GM12875 (cell line): ENCODE measurements around the gene FBXL17.

Experiments used
- H3K4me3 ChIP-seq: one replicate; pipeline ENCODE4 v1.5.1; 2011; ENCODE audit warnings: low read depth, low read length, control low read depth
- TF ChIP-seq, protein P1 (sequence below): IDR thresholded peaks from 2 replicates; pipeline ENCODE4 v1.5.1; 2011; ENCODE audit warnings: low read depth, mild to moderate bottlenecking, control low read depth, inconsistent platforms, low read length, moderate library complexity, borderline replicate concordance; ENCODE audit not compliant: insufficient read depth

FBXL17 gene

DNA sequence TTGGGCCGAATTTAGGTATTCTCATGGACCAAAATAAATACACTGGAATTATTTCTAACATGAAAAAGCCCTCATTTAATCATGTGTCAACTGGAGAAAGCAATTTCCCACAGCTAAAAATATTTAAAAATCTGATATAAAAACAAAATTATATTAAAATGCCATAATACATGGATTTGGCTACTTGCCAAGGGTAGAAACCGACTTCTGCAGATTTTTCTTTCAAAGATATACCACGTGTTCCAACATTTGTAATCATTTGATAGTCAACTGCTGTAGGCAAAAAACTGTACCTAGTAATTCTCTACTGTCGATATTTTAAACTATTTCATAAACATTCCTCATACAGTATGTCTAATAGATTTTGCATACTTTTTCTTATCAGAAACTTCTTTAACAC lies 237.6 kb downstream of the FBXL17 start:
- H3K4me3 ChIP-seq, result no peak overlapping the region

GRCh38 chr5:108143581-108143980 lies 238.3 kb downstream of the FBXL17 start:
- TF ChIP-seq, protein P1, sequence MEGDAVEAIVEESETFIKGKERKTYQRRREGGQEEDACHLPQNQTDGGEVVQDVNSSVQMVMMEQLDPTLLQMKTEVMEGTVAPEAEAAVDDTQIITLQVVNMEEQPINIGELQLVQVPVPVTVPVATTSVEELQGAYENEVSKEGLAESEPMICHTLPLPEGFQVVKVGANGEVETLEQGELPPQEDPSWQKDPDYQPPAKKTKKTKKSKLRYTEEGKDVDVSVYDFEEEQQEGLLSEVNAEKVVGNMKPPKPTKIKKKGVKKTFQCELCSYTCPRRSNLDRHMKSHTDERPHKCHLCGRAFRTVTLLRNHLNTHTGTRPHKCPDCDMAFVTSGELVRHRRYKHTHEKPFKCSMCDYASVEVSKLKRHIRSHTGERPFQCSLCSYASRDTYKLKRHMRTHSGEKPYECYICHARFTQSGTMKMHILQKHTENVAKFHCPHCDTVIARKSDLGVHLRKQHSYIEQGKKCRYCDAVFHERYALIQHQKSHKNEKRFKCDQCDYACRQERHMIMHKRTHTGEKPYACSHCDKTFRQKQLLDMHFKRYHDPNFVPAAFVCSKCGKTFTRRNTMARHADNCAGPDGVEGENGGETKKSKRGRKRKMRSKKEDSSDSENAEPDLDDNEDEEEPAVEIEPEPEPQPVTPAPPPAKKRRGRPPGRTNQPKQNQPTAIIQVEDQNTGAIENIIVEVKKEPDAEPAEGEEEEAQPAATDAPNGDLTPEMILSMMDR, result no peak
- H3K4me3 ChIP-seq, result no peak overlapping the region

More for the DNA sequence above, 237.6 kb downstream of the FBXL17 start:
- TF ChIP-seq, protein P1, result no peak

DNA sequence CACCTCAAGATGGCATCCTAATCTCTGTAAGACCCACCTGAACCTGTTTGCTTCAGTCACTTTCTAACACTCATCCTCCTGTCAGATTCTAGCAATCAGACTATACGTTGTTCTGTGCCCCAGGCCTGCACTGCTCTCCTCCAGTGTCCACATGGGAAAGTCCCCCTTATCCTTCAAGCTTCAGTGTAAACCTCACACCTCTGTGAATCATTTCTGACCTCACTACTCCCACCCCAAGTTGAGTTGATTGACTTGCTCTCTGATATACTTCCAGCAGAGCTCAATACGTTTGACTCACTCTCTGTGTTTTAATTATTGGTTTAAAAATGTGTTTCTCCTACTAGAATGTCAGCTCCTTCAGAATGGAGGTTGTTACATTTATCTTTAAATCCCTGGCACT lies 240.2 kb downstream of the FBXL17 start:
- TF ChIP-seq, protein P1, result no peak
- H3K4me3 ChIP-seq, result no peak overlapping the region

DNA sequence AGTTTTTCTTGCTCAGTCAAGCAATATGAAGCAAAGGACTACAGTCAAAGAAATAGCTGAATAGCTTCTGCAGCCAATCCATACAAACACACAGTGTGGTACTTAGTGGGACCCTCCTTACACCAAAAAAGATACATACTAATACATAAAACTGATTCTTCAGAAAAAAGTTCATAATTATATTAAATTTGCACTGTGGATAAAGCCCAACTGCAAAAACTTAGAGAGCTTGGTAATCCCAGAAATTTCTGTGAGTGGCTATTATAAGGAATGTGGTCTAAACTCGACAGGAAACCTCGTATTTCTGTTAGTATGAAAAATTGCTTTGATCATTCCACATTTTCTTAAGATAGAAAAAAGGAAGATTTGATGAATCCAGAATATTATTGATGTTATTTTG lies 245.4 kb downstream of the FBXL17 start:
- H3K4me3 ChIP-seq, result no peak overlapping the region
- TF ChIP-seq, protein P1, result no peak

DNA sequence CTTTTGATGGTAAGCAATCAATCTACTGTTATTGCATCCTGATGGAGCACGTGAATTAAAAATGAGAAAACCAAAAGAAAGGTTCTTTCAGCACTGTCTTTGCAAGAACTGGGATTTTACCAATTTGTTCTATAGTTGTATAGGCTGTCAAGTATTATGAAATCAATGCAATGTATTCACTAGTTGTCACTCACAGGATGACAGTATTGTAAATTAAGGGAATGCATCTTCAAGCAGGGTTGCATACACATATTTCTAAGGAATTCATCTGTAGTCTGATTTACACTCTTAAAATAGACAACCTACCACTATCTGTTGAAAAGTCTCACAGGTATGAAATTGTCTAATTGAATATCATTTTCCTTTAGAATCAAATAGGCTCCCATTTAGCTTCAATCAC lies 252.8 kb downstream of the FBXL17 start:
- TF ChIP-seq, protein P1, result no peak
- H3K4me3 ChIP-seq, result no peak overlapping the region

DNA sequence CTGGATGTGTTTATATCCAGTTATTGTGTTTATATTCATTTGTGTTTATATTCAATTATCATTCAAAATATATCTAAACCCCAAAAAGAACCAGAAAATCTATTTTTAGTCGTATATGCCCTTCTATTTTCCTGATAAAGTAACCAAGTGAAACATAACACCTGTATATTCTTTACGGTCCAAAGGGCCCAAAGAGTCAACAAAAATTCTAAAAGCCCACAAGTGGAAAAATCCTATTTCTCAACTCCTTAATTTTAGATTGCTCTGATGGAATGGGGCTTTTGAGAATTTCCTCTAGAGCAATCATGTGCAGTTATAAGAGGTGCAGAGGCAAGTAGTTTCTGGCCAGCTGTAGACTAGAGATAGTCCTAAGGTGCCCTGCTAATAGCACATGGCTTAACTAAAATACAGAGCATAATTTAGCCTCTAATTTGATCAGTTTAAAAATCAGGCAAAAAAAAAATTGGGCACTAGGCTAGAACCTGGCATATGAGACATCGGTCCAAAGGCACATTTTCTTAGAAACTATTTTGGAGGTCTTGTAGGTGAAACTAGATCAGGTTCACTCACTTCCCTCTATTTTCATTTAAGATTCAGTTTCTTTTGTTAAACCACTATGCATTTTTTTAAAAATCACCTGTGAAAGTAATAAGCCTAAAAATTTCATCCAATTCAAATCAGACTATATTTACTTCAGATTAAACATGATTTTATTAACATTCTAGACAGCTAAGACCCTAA lies 256.0 kb downstream of the FBXL17 start:
- H3K4me3 ChIP-seq, result no peak overlapping the region
- TF ChIP-seq, protein P1, result no peak

GRCh38 chr5:108124596-108124995 lies 257.3 kb downstream of the FBXL17 start:
- TF ChIP-seq, protein P1, result no peak
- H3K4me3 ChIP-seq, result no peak overlapping the region
